HG03442 (cell line): ENCODE data around the gene ITSN2.
"Not testable (repeated sequence)": the region's sequence is repeated elsewhere in the genome, so short reads cannot be mapped to it uniquely, and the experiment has no call there.

ENCODE experiments used
- ATAC-seq: cut with Tn5 transposase; IDR thresholded peaks from one replicate; pipeline ENCODE4 v1.9.1; 2021; ENCODE audit warnings: mild to moderate bottlenecking, moderate library complexity; ENCODE audit not compliant: unreplicated experiment

ITSN2 gene

GRCh38 chr2:24365051-24365450, 4.7 kb upstream of the ITSN2 start:
- peak; percentile 29 for ATAC-seq

GRCh38 chr2:24363301-24363700, 3.0 kb upstream of the ITSN2 start:
- no peak for ATAC-seq

- ATAC-seq = no peak
Measured at GRCh38 chr2:24362253-24362652, 1.9 kb upstream of the ITSN2 start.

- ATAC-seq = no peak
Measured at GRCh38 chr2:24360963-24361330, 611 bp upstream of the ITSN2 start.

- peak; percentile 2 for ATAC-seq
Measured at GRCh38 chr2:24359129-24360049, 947 bp downstream of the ITSN2 start.

- ATAC-seq = not testable (repeated sequence)
Measured at GRCh38 chr2:24357767-24358166, 2.6 kb downstream of the ITSN2 start.

- not testable (repeated sequence) for ATAC-seq
Measured at GRCh38 chr2:24357115-24357514, 3.2 kb downstream of the ITSN2 start.

- no peak for ATAC-seq
Measured at GRCh38 chr2:24354957-24355356, 5.4 kb downstream of the ITSN2 start.

GRCh38 chr2:24354395-24354794, 5.9 kb downstream of the ITSN2 start:
- ATAC-seq = no peak

- ATAC-seq = no peak
Measured at GRCh38 chr2:24353973-24354372, 6.4 kb downstream of the ITSN2 start.

GRCh38 chr2:24353364-24353763, 7.0 kb downstream of the ITSN2 start:
- ATAC-seq = no peak

- no peak for ATAC-seq
Measured at GRCh38 chr2:24352664-24353063, 7.7 kb downstream of the ITSN2 start.

GRCh38 chr2:24351981-24352380, 8.4 kb downstream of the ITSN2 start:
- no peak for ATAC-seq

- no peak for ATAC-seq
Measured at GRCh38 chr2:24351627-24351938, 8.8 kb downstream of the ITSN2 start.

GRCh38 chr2:24350826-24351626, 9.3 kb downstream of the ITSN2 start:
- ATAC-seq = no peak

GRCh38 chr2:24349097-24349496, 11.2 kb downstream of the ITSN2 start:
- no peak for ATAC-seq

- no peak for ATAC-seq
Measured at GRCh38 chr2:24345937-24346336, 14.4 kb downstream of the ITSN2 start.

GRCh38 chr2:24343225-24343882, 17.0 kb downstream of the ITSN2 start:
- peak; percentile 50 for ATAC-seq

- ATAC-seq = peak; percentile 60
Measured at GRCh38 chr2:24342110-24342910, 18.0 kb downstream of the ITSN2 start.

GRCh38 chr2:24339856-24340262, 20.5 kb downstream of the ITSN2 start:
- ATAC-seq = no peak

GRCh38 chr2:24339098-24339497, 21.2 kb downstream of the ITSN2 start:
- not testable (repeated sequence) for ATAC-seq
